ENCODE measurements around the gene CEP152.
"Not testable (repeated sequence)": the region's sequence is repeated elsewhere in the genome, so short reads cannot be mapped to it uniquely, and the experiment has no call there.

The CEP152 gene

DNA sequence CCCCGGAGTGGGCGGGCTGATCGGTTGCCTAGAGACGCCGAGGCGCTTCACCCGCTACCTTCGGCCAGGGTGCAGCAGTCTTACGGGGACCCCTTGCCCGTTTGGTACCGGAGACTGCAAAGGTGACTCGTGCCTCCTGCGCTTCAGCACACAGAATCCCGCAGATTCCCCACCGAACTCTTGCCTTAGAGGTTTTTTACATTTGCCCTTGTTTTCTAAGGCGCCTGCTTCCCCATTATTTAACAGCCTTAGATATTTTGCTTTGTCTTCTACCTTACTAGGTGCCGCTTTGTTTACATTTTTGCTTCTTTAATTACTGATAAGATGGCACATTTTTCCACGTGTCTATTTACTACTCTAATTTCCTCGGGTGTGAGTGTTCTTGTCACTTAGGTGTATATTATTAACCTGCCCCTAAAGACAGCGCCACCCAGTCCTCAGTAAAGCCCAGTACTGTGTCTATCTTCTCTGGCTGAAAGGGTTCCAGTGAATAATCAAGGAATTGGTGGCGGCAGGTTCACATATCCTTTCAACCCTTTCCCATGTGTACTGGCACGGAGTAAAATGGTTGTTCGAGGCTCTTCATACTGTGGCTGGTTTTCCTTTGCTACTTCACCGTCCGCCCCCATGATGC, 573 bp upstream of the CEP152 start:
- no peak for DNase-seq (ENCODE audit: low read depth)

DNA sequence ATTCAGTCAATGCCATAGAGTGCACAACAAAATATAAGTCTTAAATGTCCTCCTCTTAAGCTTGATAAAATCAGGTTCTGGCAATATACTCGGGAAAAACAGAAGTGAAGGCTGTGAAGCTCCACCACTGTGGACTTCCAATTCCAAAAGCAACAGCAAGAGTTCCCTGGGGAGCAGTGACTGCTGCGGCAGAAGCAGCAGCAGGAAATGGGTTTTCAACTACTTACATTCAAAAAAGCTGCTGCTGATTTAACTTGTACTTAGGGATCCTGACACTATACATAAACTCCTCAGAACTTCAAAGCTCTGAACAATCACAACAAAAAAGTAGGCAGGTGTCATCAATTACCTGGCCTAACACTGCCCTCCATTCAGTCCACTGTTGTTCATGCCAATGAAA, 4.7 kb downstream of the CEP152 start:
- no peak for DNase-seq (ENCODE audit: low read depth)

DNA sequence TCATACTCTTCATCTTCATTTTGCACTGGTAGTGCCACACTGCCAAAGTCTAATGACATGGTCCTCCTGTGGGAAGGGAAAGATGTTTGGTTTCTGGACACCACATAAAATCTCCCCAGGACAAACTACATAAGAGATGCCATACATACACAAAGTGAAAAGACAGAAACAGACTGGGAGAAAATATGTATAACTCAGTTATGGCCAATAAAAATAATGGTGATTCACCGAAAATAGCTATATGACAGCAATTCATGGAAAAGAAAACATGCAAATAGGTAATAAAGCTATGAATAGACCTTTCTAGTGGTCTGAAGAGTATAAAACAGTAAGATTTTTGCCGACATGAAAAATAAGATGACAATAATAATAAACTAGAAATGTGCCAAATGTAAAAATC, 5.3 kb downstream of the CEP152 start:
- DNase-seq (ENCODE audit: low read depth): no peak

DNA sequence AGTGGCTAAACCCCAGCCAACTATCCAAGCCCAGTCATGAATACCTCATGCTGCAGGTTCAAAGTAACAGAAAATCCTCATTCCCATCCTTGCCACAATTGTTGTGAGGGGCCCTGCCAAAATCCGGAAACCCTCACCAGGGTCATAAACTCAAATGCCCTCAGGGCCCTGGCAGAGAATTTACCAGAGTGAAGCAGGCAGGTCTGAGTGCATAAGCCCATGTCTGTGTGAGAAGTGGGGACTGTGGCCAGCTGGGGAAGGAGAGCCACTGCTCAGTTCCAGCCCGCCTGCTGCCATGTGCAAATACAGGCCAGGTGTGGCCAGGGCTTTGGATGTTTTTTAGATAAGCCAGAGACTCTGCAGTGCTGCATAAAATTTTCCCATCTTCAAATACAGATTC, 7.0 kb downstream of the CEP152 start:
- DNase-seq (ENCODE audit: low read depth): no peak

DNA sequence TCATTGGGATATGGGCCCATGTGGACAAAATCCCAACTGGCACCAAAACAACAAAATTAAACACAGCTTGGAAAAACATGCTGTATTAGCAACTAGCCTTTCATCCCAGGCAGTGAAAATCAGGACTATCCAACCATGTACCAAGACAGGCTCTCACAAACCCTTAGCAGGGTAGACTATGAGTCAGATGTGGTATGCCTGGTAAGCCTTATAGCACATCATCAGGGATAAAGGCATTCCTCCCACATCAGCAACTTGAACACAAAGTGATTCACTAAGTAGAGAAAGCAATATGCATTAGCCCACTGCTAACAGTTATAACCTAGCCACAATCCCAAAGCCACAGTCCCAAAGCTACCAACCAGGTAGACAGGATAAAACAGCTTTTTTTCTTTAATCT, 8.0 kb downstream of the CEP152 start:
- no peak for DNase-seq (ENCODE audit: low read depth)

DNA sequence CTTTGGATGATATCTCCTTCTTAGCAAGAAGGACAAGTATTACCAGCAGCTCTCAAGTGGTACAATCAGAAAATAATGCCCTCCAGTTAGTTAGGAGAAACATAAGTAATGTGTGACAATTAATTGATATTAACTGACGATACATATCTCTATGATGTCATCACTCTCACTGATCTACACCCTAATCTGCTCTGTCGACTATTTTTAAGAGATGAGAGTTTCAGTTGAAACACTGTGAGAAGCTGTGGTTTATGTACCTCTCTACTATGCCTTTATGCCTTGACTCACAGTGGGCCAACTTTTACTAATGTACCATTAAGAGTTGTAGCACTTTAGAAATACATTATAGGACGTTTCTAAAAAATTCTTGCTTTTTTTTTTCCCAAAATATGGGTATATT, 8.6 kb downstream of the CEP152 start:
- no peak for DNase-seq (ENCODE audit: low read depth)

DNA sequence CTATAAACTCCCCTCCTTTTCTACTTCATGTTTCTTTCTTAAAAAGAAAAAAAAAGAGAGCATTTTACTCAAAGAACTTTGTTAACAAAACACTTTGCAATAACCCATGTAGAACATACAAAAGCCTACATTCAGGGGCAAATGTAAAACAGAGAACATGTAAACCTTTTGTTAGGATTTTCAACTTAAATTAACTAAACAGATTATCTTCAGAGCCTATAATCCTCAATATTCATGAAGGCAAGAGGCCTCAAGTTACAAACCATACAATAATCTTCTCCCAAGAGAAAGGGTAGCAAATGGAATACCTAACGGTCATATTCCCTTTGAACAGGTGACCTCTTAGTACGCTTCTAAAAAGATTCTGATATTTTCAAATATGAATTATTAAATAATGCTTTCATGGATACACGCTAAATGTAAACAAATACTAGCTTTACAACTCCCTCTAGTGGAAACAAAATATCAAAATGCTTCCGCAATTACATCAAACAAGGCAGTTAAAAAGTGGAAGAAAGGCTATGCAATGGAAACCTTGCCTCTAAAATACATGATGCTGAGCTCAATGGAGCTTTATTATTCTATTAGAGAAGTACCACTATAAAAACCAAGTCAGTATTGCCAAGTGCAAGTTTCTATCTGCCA, 9.9 kb downstream of the CEP152 start:
- DNase-seq (ENCODE audit: low read depth): no peak

DNA sequence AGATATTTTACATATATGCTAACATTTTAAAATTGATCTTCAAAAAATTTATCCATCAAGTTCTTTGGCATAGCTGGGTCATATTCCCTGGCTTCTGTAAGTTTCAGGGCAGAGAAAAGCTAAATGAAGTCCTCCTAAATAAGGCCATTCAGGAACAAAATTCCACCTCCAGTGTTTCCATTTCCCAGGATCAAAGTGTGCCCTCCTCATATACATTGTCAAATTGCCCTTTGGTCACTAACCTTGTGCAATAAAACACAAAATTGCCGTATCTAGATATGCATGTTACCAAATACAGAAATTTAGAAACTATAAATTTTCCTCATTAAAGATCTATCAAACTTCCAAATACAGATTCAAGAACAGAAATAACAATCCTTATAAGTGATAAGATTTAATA, 10.6 kb downstream of the CEP152 start:
- DNase-seq (ENCODE audit: low read depth): no peak

DNA sequence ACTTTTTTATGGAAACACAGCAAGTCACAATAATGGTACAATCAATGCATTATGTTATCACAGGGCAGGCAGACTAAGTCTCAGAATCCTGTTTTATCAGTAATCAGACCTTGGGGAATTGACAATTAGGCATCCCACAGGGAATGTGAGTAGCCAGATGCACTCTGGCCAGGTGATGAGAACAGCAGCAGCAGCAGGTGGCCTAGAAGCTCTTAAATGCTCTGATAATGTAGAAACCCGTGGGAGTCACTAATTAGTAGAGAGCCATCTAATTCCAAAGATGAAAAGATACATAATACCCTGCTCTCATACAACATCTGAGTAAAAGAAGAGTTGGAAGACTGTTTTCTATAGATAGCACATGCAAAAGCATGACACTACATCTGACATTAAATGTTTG, 12.6 kb downstream of the CEP152 start:
- no peak for DNase-seq (ENCODE audit: low read depth)

DNA sequence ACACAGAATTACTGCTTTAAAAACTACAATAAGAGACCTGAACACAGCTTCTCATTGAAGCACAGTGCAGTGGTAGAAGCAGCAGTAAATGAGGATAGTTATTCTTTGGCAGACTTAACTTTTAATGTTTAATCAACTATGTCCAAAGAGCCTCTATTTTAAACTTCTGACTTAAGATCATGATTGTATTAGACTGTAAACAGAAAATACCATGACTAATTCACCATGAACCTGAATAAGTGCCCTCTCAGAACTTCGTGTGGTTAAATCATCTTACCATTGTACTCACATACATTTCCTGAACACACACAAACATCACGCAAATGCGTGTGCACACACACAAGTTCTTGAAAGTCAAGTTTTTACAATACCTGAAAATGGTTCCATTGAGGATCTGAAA, 13.9 kb downstream of the CEP152 start:
- no peak for DNase-seq (ENCODE audit: low read depth)

DNA sequence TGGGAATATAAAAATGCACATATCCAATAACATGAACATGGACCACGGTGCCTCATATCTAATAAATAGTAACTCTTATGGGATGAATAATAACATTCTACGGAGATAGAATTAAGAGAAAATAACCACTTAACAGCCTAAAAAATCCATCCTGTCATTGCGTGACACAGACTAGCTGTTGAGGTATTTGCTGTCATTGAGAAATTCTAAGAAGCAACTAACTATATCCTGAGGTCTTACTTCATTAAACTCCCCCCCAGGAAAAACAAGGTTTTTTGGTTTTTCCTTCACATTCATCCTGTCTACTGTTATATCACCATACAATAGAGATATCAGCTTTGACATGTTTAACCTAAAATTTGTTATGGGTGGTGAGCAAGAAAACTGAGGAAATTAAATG, 14.3 kb downstream of the CEP152 start:
- DNase-seq (ENCODE audit: low read depth): no peak

DNA sequence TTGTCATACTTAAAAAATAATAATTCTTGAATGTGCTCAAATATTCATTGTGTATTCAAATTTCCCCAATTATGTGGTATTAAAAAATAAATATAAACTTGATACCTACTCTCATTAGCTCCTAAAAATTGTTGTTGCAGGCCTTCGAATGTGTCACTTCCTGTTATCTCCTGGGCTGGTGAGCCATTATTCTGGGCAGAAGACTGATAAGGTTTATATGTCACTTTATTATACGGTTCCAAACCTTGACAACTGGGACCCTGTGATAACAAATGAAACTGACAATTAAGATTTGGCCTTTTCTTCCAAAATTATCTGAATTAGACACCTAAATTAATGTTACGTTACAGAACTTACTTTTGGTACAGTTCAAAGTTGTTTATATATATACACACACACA, 15.0 kb downstream of the CEP152 start:
- DNase-seq (ENCODE audit: low read depth): no peak

DNA sequence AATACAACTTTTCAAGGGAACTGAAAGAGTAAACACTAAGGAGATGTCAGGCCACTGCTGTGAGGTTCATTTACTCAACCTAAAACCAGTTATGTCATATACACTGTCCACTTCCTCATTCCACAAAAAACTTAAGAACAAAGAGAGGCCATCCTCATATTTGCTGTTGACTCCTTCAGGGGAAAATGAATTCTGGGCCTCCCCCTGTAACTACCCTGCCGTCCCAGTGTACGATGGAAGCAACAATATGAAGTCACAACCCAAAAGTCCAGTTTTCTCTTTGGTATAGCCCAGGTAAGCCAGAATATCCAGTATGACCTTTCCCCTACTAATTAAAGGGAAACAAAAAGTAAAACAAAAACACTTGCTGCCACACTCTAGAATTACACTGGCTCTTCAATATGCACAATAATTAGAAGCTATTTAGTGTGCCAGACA, 16.2 kb downstream of the CEP152 start:
- DNase-seq (ENCODE audit: low read depth): no peak

DNA sequence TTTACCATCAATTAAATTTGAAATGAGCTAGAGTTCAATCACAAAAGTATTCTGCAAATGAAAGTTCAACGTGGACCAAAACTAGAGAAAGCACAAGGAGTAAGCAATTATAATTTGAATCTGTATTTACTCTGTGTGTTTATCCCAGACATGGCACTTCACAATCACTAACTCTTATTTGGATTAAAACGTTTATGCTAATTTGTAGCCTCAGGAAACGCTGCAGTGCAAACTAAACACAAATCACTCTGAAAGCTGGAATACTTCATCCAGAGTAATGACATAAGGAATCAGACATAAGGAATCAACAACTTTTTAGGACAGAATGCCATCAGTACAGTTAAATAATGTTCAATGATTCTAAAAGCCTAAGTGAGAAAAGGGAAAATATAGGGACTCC, 18.5 kb downstream of the CEP152 start:
- no peak for DNase-seq (ENCODE audit: low read depth)

DNA sequence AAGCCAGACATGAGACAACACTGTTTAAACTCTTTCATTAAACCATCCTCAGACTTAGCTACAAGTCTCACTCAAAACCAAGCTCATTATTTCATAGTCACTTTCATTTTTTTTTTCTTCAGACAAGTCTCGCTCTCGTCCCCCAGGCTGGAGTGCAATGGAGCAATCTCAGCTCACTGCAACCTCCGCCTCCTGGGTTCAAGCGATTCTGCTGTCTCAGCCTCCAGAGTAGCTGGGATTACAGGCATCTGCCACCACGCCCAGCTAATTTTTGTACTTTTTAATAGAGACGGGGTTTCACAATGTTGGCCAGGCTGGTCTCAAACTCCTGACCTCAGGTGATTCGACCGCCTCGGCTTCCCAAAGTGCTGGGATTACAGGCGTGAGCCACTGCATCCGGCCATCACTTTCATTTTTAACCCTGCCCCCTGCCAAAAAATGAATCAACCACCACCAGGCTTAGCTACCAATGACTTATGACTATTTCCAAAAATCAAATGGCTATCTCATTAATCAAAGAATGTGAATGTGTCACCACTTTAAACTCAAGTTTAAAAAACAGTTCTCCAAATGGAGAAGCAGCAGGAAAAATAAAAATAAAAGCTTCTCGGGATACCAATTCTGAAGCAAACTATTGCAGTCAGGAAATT, 20.3 kb downstream of the CEP152 start:
- DNase-seq (ENCODE audit: low read depth): not testable (repeated sequence)

DNA sequence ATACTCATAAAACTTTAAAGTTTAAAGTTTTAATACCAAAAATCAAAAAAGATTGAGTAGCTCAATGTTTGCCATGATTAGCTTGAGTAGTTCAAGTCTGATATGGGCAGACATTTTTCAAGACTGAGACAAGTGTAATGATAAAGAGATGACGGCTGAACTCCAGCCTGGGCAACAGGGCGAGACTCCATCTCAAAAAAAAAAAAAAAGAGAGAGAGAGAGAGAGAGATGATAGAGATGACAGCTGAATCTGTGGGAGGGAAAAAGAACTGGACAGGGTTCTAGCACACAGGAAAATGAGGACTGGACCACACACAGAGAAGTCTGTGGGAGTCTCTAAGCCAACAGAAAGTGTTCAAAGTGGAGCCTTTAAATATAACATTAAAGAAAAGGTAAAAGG, 25.2 kb downstream of the CEP152 start:
- no peak for DNase-seq (ENCODE audit: low read depth)

DNA sequence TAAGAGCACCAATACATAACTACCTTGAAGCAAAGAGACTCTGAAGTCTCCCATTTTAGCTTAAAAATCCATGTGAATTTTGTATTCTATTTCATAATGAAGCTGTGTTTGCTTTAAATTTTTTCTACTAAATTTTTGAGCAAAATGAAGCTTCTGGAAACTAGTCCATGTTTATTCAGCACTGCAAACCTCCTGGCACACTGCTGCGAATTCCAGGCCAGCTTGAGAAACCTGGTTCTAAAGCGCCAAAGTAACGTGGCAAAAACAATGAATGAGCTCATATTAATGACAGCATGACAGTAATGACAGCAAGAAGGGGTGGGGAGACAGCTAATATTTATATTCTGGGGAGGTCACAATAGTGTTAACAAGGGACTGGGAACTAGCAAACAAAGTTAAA, 25.7 kb downstream of the CEP152 start:
- DNase-seq (ENCODE audit: low read depth): no peak

DNA sequence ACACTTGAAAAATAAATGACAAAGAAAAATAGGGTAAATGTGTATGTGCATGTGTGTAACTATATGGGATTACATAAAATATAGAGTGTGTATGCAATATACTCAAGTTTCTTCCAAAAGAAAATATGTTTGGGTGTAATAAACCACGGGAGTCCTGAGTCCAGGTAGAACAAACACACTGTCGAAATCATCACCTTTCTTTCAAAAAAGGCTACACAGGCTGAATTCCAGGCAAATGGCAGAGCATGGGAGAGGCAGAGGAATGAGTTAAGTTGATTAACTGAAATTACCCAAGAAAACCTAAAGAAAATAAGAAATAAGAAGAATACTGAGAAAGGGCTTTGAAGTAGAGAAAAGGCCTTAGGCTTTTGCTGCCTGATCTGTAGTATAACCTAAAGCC, 26.1 kb downstream of the CEP152 start:
- no peak for DNase-seq (ENCODE audit: low read depth)

DNA sequence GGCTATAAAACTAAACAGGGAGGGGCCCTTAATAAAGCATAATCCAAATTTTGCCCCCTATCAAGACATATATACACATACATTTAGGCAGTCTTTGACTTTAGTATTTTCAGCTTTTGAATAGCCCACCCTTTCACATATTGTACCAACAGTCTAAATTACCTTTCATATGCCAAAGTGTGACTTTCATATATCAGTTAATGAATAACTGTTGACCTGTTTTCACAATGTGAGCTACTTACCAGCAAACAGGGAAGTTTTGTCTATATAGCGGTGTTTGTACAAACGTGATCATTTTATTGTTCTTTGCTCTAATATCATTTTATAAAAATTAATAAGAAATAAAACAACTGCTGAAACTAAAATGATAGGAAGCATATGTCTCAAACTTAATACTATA, 28.0 kb downstream of the CEP152 start:
- DNase-seq (ENCODE audit: low read depth): no peak

DNA sequence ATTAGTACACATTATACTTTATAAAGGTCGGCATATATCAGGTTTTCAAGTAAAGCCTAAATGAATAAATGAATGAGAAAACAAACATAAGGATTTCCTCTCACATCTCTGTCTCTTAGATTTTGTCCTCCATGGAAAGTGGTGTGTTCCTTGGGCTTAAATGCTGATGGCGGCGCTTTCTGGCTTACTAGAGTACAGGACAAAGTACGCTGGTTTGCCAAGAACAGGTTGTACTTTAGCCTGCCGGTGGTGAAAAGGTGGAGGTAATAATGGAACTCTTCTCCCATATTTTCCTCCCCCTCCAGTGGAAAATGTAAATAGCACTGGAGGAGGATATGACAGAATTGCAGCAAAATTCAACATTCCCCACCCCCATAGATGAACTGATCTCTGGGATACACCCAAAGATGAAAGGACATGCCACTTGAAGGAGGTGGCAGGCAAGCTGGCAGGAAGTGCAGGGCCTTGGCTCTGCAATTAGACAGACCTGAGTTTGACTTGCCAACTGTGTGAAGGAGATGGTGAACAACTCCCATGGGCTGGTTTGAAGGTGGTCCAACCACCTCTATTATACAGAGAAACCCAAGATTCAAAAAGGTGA, 29.3 kb downstream of the CEP152 start:
- DNase-seq (ENCODE audit: low read depth): no peak

DNA sequence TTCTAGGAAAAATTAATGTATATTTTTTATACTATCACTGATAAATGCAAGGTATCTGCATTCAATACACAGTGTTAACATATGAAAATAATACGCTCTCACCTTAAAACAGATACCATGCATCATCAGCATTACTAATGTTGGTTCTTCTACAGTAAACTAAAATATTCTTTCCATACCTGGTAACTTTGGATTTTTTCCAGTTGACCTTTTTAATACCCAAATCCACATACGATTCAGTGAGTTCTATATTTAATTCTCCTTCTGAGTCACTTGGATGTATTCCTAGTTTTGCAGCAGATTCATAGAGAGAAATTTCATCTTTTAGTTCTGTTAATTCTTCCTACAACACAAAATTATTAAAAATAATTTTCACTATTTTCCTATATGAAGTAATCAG, 29.9 kb downstream of the CEP152 start:
- DNase-seq (ENCODE audit: low read depth): no peak

DNA sequence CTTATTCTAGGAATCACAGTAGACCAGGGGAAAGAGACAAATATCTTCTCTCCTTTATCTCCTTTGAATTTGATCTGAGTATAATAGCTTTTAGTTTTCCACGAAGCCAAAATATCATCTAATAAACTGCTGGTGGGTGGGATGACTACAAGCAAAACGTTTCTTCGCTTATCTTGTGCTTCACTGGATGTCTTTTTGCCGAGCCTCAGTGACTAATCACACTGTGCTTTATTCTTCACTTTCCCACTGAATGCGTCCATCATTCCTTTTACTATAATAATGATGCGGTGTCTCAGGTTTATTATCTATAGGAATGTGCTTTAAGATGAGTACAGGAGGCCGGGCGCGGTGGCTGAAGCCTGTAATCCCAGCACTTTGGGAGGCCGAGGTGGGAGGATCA, 32.5 kb downstream of the CEP152 start:
- DNase-seq (ENCODE audit: low read depth): no peak

DNA sequence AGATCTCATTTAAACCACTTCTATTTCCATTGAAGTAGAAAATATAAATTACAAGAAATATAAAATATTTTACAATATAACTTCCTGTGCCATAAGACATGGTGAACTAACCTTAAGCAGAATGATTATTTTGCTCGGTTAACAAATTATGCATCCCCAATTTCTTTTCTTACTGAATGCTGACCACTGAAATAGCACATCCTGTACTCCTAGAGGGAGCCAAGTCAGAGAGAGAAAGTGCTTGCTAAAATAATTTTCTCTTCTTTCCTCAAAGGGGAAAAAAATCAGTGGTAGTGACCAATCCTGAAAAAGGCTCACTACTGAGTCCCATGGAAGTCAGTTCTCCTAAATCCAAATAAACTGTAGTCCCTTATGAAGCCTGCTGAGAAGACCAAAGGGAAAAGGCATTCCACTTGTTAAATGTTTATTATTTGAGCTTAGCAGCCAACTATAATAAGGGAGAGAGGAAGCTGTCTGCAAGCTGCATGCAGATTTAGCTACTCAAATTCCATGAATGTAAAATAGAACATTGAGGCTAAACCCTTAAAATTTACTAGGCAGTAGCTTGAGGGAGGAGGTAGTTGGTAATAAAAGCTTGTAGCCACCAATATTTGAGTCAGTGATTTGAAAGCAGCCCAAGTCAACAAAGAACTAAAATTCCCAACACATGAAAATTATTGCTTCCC, 33.1 kb downstream of the CEP152 start:
- no peak for DNase-seq (ENCODE audit: low read depth)

All from stimulated activated CD4-positive, alpha-beta T cell treated with anti-CD3 and anti-CD28 coated beads, Interleukin-2, amount 100 ng/mL, for 4 hours (primary cell).